ENCODE measurements around the gene SLC49A4.

- TF ChIP-seq EZH2 (IDR thresholded peaks at IDR 0.05) (no peak), POLR2AphosphoS5 (IDR thresholded peaks at IDR 0.05; ENCODE audit: borderline replicate concordance, low read depth, low read length) (no peak), FOXP2 (optimal IDR thresholded peaks at IDR 0.05; ENCODE audit: control extremely low read depth, extremely low read length, insufficient read depth) (no peak)
Observed at GRCh38 chr3:122903171-122903570, 108.3 kb downstream of the SLC49A4 start.

Data from SK-N-MC (cell line).